Activated CD4-positive, alpha-beta T cell treated with anti-CD3 and anti-CD28 coated beads, Interleukin-2, amount 50 U/mL, for 4 hours (primary cell): Measurements from ENCODE around the gene C20orf144.
"Not testable (repeated sequence)": the region's sequence is repeated elsewhere in the genome, so short reads cannot be mapped to it uniquely, and the experiment has no call there.

Source experiments
- DNase-seq, 2 experiments: peaks; one replicate each; pipeline ENCODE4 v3.0.0-alpha.2; 2020

Gene C20orf144

DNA sequence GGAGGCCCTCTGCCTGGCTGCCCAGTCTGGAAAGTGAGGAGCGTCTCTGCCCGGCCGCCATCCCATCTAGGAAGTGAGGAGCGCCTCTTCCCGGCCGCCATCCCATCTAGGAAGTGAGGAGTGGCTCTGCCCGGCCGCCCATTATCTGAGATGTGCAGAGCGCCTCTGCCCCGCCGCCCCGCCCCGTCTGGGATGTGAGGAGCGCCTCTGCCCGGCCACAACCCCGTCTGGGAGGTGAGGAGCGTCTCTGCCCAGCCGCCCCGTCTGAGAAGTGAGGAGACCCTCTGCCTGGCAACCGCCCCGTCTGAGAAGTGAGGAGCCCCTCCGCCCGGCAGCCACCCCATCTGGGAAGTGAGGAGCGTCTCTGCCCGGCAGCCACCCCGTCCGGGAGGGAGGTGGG lies 36.8 kb downstream of the C20orf144 start:
- not testable (repeated sequence) for DNase-seq

DNA sequence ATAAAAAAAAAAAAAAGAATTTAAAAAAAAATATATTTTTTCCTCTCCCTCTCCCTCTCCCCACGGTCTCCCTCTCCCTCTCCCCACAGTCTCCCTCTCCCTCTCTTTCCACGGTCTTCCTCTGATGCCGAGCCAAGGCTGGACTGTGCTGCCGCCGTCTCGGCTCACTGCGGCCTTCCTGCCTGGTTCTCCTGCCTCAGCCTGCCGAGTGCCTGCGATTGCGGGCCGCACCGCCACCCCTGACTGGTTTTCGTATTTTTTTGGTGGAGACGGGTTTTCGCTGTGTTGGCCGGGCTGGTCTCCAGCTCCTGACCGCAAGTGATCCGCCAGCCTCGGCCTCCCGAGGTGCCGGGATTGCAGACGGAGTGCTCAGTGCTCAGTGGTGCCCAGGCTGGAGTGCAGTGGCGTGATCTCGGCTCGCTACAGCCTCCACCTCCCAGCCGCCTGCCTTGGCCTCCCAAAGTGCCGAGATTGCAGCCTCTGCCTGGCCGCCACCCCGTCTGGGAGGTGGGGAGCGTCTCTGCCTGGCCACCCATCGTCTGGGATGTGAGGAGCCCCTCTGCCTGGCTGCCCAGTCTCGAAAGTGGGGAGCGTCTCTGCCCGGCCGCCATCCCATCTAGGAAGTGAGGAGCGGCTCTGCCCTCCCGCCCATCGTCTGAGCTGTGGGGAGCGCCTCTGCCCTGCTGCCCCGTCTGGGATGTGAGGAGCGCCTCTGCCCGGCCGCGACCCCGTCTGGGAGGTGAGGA lies 38.7 kb downstream of the C20orf144 start:
- DNase-seq = not testable (repeated sequence)

DNA sequence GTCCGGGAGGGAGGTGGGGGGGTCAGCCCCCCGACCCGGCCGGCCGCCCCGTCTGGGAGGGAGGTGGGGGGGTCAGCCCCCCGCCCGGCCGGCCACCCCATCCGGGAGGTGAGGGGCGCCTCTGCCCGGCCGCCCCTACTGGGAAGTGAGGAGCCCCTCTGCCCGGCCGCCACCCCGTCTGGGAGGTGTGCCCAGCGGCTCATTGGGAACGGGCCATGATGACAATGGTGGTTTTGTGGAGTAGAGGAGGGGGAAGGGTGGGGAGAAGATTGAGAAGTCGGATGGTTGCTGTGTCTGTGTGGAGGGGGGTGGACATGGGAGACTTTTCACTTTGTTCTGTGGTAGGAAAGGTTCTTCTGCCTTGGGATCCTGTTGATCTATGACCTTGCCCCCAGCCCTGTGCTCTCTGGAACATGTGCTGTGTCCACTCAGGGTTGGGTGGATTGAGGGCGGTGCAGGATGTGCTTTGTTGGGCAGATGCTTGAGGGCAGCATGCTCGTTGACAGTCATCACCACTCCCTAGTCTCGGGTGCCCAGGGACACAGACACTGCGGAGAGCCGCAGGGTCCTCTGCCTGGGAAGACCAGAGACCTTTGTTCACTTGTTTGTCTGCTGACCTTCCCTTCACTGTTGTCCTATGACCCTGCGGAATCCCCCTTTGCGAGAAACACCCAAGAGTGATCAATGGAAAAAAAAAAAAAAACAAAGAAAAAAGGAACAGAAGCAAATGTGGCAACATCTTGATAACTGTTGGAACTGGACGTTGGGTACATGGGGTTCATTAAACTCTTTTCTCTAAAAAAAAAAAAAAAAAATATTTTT lies 39.7 kb downstream of the C20orf144 start:
- DNase-seq = no peak

GRCh38 chr20:33702861-33703260 lies 40.7 kb downstream of the C20orf144 start:
- no peak for DNase-seq

DNA sequence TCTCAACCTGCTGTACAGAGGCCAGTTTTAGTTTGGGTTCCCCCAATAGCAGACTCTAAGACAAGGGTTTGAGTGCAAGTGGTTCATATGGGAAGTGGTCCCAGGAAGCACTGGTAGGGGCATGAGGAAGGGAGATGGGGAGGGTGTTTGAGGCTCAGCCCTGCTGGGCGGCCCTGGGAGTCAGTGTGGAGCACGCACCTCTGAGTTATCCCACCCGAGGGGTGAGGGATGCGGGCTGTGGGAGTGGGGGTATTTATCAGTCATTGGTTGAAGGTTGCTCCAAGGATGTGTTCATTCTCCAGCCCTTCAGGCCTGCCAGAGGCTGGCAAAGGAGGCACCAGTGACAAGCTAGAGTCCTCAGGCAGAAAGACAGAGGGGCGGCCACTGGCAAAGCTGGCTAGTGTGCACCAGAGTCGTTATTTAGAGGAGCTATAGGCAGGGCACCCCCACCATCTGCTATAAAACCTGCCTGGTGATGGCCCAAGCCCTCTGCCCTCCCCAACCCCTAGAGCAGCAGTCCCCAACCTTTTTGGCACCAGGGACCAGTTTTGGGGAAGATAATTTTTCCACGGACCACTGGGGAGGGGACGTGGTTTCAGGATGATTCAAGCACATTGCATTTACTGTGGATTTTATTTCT lies 41.5 kb downstream of the C20orf144 start:
- DNase-seq = no peak

DNA sequence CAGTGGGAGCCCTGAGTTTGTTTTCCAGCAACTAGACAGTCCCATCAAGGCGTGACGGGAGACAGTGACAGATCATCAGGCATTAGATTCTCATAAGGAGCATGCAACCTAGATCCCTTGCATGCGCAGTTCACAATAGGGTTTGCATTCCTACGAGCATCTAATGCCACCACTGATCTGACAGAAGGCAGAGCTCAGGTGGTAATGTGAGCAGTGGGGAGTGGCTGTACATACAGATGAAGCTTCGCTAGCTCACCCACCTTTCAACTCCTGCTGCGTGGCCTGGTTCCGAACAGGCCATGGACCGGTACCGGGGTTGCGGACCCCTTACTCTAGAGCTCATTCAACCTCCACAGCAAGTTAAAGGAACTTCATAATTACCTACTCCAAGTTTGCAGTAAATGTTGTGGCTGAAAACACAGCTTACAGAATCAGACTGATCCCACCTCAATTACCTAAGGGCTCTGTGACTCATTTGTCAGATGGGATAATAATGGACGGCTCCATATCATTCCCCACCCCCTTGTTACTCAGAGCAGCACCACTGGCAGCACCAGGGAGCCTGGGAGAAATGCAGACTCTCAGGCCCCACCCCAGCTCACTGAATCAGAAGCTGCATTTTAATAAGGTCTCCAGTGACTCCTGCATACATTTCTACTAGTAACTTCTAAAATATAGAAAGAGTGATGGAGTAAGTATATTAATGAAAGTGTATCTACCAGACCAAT lies 42.2 kb downstream of the C20orf144 start:
- DNase-seq = no peak

- DNase-seq = no peak
These were observed 45.5 kb downstream of the C20orf144 start for GRCh38 chr20:33707668-33708067.

- no peak for DNase-seq
These were observed 47.3 kb downstream of the C20orf144 start for GRCh38 chr20:33709398-33709797.

DNA sequence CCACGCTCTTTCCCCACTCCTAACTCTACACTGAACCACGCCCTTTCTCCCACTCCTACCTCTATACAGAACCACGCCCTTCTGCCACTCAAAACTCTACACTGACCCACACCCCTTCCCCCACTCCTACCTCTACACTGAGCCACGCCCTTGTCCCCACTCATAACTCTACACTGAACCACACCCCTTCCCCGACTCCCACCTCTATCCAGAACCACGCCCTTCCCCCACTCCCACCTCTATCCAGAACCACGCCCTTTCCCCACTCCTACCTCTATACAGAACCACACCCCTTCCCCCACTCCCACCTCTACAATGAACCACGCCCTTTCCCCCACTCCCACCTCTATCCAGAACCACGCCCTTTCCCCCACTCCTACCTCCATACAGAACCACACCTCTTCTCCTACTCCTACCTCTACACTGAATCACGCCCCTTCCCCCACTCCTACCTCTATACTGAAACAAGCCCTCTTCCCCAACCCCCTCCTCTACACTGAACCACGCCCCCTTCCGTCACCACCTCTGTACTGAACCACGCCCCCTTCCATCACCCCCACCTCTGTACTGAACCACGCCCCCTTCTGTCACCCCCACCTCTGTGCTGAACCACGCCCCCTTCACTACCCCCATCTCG lies 47.9 kb downstream of the C20orf144 start:
- no peak for DNase-seq

DNA sequence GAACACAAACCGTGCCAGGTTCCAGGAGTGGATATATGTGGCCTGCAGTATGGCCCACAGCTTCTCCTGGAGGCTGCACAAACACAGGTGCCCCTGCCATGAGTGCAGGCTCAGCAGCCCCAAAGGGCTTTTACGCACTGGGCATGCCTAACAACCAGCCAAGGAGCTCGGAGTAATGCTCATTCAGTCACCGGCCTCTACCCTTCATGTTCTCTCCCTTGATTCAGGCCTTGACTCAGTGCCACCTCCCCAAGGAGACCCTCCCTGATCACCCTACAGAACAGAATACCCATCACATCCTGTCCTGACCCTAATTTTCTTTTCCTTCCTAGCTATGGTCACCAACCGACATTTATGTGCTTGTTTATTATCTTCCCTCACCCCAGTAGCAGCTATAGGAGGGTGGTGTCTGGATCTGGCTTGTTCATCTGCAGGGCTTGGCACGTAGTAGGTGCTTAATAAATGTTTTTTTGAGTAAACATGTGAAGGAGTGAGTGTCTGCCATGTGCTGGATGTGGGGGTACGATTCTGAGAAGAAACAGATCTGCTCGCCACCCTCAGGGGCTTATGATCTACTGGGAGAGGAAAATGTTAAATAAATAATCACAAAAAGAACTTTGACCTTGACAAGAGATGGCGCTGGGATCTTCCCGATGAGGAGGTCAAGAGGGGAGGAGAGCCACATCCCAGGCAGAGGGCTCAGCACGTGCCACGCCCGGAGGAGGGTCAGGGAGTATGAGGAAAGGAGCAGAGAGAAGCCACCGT lies 48.7 kb downstream of the C20orf144 start:
- DNase-seq = no peak

DNA sequence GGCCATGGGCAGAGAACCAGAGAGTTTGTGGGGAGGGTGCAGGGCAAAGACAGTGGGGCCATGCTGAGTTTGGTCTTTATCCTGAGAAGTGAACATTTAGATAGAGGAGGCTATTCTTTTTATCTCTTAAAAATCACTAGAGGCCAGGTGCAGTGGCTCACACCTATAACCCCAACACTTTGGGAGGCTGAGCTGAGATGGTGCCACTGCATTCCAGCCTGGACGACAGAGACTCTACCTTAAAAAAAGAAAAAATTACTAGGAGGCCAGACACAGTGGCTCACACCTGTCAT lies 49.3 kb downstream of the C20orf144 start:
- DNase-seq = no peak
